GM12878 (cell line): ENCODE data around the gene HOXB6. TPM values are rescaled to one million over a fixed set of nuclear protein-coding genes. Genes with fewer than 3 reads are reported as not detected.

ENCODE experiments used
- ATAC-seq: fragments of 200-7000 bp; cut with Tn5 transposase; 3 replicates; pipeline ENCODE4 v1.9.1; 2020; ENCODE audit warnings: mild to moderate bottlenecking, moderate library complexity
- BruUV-seq: library from RNA; stranded (reverse); fragments of 400-500 nt; replicated peaks from 2 replicates; lab custom pipeline; 2021; lab: Mats Ljungman, UMichigan
- CTCF ChIA-PET: fragments of 300-600 bp; sonication (Branson Sonifier 250); formaldehyde crosslinking; extraction: SDS; loops from one replicate; lab custom pipeline; 2021; ENCODE audit warnings: inconsistent platforms; lab: Yijun Ruan, JAX
- POLR2A ChIA-PET: fragments of 350-600 bp; formaldehyde crosslinking; extraction: SDS; loops from one replicate; lab custom pipeline; 2021; ENCODE audit warnings: inconsistent platforms; lab: Charles Lee
- RAD21 ChIA-PET: fragments of 300-600 bp; sonication (Branson Sonifier 250); formaldehyde crosslinking; loops from one replicate; lab custom pipeline; 2023; ENCODE audit warnings: antibody characterized with exemption; ENCODE audit not compliant: unreplicated experiment; lab: Charles Lee
- SMC1A ChIA-PET: fragments of 300-600 bp; sonication (Branson Sonifier 250); formaldehyde crosslinking; loops from one replicate; lab custom pipeline; 2023; ENCODE audit not compliant: unreplicated experiment, uncharacterized antibody; lab: Charles Lee
- DNase-seq: peaks from one replicate; pipeline ENCODE4 v3.0.0-alpha.2; 2011; ENCODE audit warnings: low read depth, low spot score
- FAIRE-seq: peaks from 3 replicates; lab custom pipeline; 2011; peaks lifted over from hg19 to GRCh38; lab: Jason Lieb, UNC
- H2AFZ ChIP-seq: 2 replicates; pipeline ENCODE4 v1.6.0; 2011; ENCODE audit warnings: low read depth, low read length, control low read depth; ENCODE audit not compliant: control insufficient read depth
- H3K27ac ChIP-seq: 2 replicates; pipeline ENCODE4 v1.5.1; 2011; ENCODE audit warnings: control low read depth; ENCODE audit not compliant: control insufficient read depth, insufficient read depth
- H3K27me3 ChIP-seq, 2 experiments: replicated peaks in 1 of 2; 2 replicates each; pipeline versions ENCODE4 v1.6.0 to v1.6.1; 2011; ENCODE audit warnings: low read length in 1 of 2; ENCODE audit not compliant: control insufficient read depth in 2 of 2, insufficient read depth in 2 of 2
- H3K36me3 ChIP-seq, 2 experiments: 2 replicates each; pipeline ENCODE4 v1.5.1; 2011; ENCODE audit warnings: low read length in 1 of 2; ENCODE audit not compliant: control insufficient read depth in 2 of 2, insufficient read depth in 2 of 2
- H3K4me1 ChIP-seq: 2 replicates; pipeline ENCODE4 v1.6.1; 2011; ENCODE audit warnings: mild to moderate bottlenecking, low read length, moderate library complexity, mixed read lengths; ENCODE audit not compliant: control insufficient read depth, insufficient read depth
- H3K4me2 ChIP-seq: 2 replicates; pipeline ENCODE4 v1.6.0; 2011; ENCODE audit warnings: control low read depth; ENCODE audit not compliant: control insufficient read depth, insufficient read depth
- H3K4me3 ChIP-seq: fragments of 200-600 bp; sonication (generic); 2 replicates; pipeline ENCODE4 v1.5.1; 2016
- H3K79me2 ChIP-seq: 2 replicates; pipeline ENCODE4 v1.6.0; 2011; ENCODE audit warnings: low read length; ENCODE audit not compliant: control insufficient read depth, insufficient read depth
- H3K9ac ChIP-seq: 2 replicates; pipeline ENCODE4 v1.8.0; 2011; ENCODE audit warnings: low read length, control low read depth, mixed read lengths; ENCODE audit not compliant: control insufficient read depth, insufficient read depth
- H3K9me3 ChIP-seq: replicated peaks from 3 replicates; pipeline ENCODE4 v1.5.1; 2011; ENCODE audit warnings: mild to moderate bottlenecking, low read length; ENCODE audit not compliant: control insufficient read depth, insufficient read depth
- H4K20me1 ChIP-seq: 2 replicates; pipeline ENCODE4 v1.6.0; 2011; ENCODE audit not compliant: control insufficient read depth, insufficient read depth
- BHLHE40 ChIP-seq, 2 experiments: fragments of 450-650 bp in 1 of 2; IDR thresholded peaks; 2 replicates each; pipeline ENCODE4 v1.6.1; 2011 to 2017; ENCODE audit warnings: low read depth in 2 of 2, borderline replicate concordance in 1 of 2, improper control_type of control experiment in 1 of 2, low read length in 1 of 2, mild to moderate bottlenecking in 1 of 2
- RAD51 ChIP-seq: fragments of 450-650 bp; IDR thresholded peaks from 2 replicates; pipeline ENCODE4 v1.6.1; 2016; ENCODE audit warnings: moderate library complexity, mild to moderate bottlenecking, inconsistent platforms
- RFX5 ChIP-seq: IDR thresholded peaks from 2 replicates; pipeline ENCODE4 v1.6.1; 2011; ENCODE audit warnings: low read depth, low read length, improper control_type of control experiment
- SPI1 ChIP-seq: IDR thresholded peaks from 2 replicates; pipeline ENCODE4 v1.6.1; 2011; ENCODE audit warnings: low read depth, mild to moderate bottlenecking, low read length, moderate library complexity, borderline replicate concordance; ENCODE audit not compliant: insufficient read depth
- WGBS: methylation state at CpG from one replicate; pipeline ENCODE4 v1.1.6; 2016; ENCODE audit warnings: low lambda C conversion rate; ENCODE audit not compliant: insufficient replicate concordance, insufficient coverage; ENCODE audit errors: missing lambda C conversion rate; 5-methylcytosine and 5-hydroxymethylcytosine counted together
- in situ Hi-C: fragments of 300-500 bp; cut with MboI; formaldehyde crosslinking; loops from 9 replicates; pipeline ENCODE4 v1.14.3; 2018; ENCODE audit warnings: mixed read lengths
- intact Hi-C: fragments of 100-400 bp; cut with micrococcal nuclease; formaldehyde crosslinking; loops from one replicate; pipeline ENCODE4 v1.14.2; 2022; ENCODE audit not compliant: unreplicated experiment
- polyA plus RNA-seq, 11 experiments: library from polyadenylated mRNA; depleted of rRNA in 4 of 11; unstranded in 6 of 11; stranded (reverse) in 5 of 11; fragments of >200 nt; fragmentation: Nextera tagmentation in 4 of 11; fragmentation: Illumina TruSeq in 1 of 11; extraction: Ambion mirVana in 4 of 11; extraction: Trizol in 1 of 11; gene quantifications; 1 replicate in 1 of 11; 2 replicates in 10 of 11; pipeline versions ENCODE4 v1.2.1 to v1.2.3, GENCODE V29; 2011 to 2016; ENCODE audit warnings: inconsistent platforms in 2 of 11, missing spikeins in 2 of 11, low read depth in 1 of 11
- total RNA-seq, 4 experiments: library from RNA; depleted of rRNA in 3 of 4; stranded (reverse); fragments of >200 nt in 3 of 4; fragmentation: Illumina TruSeq in 1 of 4; extraction: Trizol in 1 of 4; gene quantifications; 2 replicates each; pipeline versions ENCODE4 v1.2.1 to v1.2.3, GENCODE V29; 2013 to 2021

The HOXB6 gene
- total and polyA plus RNA-seq, 10 of the 15 experiments (the other 5 are each of a cell fraction or from before 2014, with no cell fraction given), result 0.04 to 0.51 (median 0.09) TPM; not detected in 2

DNA sequence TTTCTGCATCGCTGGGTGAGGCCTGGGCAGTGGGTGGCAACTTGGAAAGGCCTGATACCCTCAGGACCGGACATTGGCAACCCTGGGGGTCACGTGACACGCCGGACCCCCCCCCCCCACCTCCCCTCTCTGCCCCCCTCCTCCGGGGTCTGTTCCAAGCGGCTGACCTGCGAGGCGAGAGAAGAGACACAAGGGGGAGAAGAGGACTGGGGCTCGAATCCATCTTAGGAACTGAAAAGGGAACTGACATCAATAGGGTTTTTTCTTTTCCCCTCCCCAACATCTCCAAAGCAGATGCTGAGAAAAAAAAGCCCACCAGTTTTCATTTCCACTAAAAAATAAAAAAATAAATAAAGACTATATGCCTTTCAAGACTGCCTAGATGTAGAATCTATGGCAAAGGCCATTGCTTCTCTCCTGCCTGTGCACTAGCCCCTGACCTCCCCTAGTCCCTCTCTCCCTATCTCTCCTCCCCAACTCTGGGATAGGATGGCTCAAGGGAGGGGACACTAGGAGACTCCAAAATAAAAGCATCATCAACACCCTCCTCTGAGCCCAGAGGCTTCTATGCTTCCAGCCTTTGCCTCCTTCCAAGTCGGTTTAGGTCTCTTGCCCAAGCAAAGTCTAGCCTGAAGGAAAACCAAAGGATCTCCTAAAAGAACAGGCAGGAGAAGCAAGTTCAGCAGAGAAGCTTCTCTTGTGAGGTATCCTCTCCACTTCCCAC lies 52.2 kb downstream of the HOXB6 start:
- POLR2A ChIA-PET, result no interaction called here
- RAD21 ChIA-PET, result no interaction called here
- no peaks in the 10 kb centered on the region for H3K4me1 ChIP-seq
- H3K27ac ChIP-seq, result no peak overlapping the region
- ATAC-seq (peak; percentile 34; the same call in 1 of the 3 replicates), DNase-seq (no peak), FAIRE-seq (no peak)
- H4K20me1 ChIP-seq, result no peaks in the 10 kb centered on the region
- no peaks in the 10 kb centered on the region for H3K9me3 ChIP-seq
- H3K27me3 ChIP-seq, result no peaks in the 10 kb centered on the region
- no peak for TF ChIP-seq RFX5
- peak; percentile 24; the same call in 1 of the 2 replicates for TF ChIP-seq SPI1
- TF ChIP-seq RAD51, result peak; percentile 24; the same call in 1 of the 2 replicates
- TF ChIP-seq BHLHE40 (IDR thresholded peaks at IDR 0.05; ENCODE audit: borderline replicate concordance in 1 of 2, low read depth in 2 of 2, low read length in 1 of 2), result peak in 1 of 2 experiments; percentile 45; a peak in 1 of 4 replicates
- H3K4me2 ChIP-seq, result no peak overlapping the region
- BruUV-seq, result no TSS peak
- no peak overlapping the region for H3K4me3 ChIP-seq
- intact Hi-C loops (no loop called here), in situ Hi-C loops (no loop called here)
- CTCF ChIA-PET, result interaction anchor here (0.6 to 1.2 kb wide), 2 partner anchors 41 to 190 kb away, joined by 3 read pairs; partner anchors contain the start of gene HOXB5
- WGBS, result 93% methylated on average over 2 of the region's 11 CpGs
- H3K36me3 ChIP-seq, result peaks cover 0 to 6% of the 10 kb centered on the region in 2 experiments; a peak in 2 of 4 replicates
- SMC1A ChIA-PET, result interaction anchor here (0.6 kb wide), 1 partner anchor 10 kb away, joined by 3 read pairs; no protein-coding TSS in a partner anchor
- no peak overlapping the region for H3K9ac ChIP-seq
- no peaks in the 10 kb centered on the region for H3K79me2 ChIP-seq
- no peak overlapping the region for H2AFZ ChIP-seq
